K562 (cell line): ENCODE results near the gene PILRA. TPM values are rescaled to one million over a fixed set of nuclear protein-coding genes. Genes with fewer than 3 reads are reported as not detected.

Experiments
- BRCA1 ChIP-seq, 2 experiments: fragments of 450-650 bp in 1 of 2; sonication (generic) in 1 of 2; formaldehyde crosslinking in 1 of 2; IDR thresholded peaks; 2 replicates each; pipeline versions ENCODE4 v1.5.0 to v1.6.1; 2017 to 2020; ENCODE audit warnings: mild to moderate bottlenecking in 1 of 2, missing genetic modification reagents in 1 of 2
- CBX2 ChIP-seq: fragments of 200-600 bp; sonication (generic); IDR thresholded peaks from one replicate; pipeline ENCODE4 v1.6.1; 2012; ENCODE audit warnings: mild to moderate bottlenecking, low read length, inconsistent platforms; ENCODE audit not compliant: insufficient read depth, poor library complexity, severe bottlenecking
- CTBP1 ChIP-seq: fragments of 450-650 bp; IDR thresholded peaks from 2 replicates; pipeline ENCODE4 v1.6.1; 2016; ENCODE audit warnings: borderline replicate concordance
- DPF2 ChIP-seq: fragments of 450-650 bp; IDR thresholded peaks from 2 replicates; pipeline ENCODE4 v1.6.1; 2016
- ELF1 ChIP-seq: fragments of 200-800 bp; sonication (Bioruptor generic); IDR thresholded peaks from 2 replicates; pipeline ENCODE4 v1.6.1; 2016; ENCODE audit warnings: missing genetic modification characterization, missing compliant biosample characterization
- ETV1 ChIP-seq: fragments of 450-650 bp; conservative IDR thresholded peaks from 2 replicates; pipeline ENCODE4 v1.6.1; 2016; ENCODE audit warnings: missing genetic modification characterization, control low read depth, low read depth, missing compliant biosample characterization
- HDAC6 ChIP-seq: IDR thresholded peaks from 2 replicates; pipeline ENCODE4 v1.6.1; 2012; ENCODE audit warnings: low read depth, mild to moderate bottlenecking, control low read depth, inconsistent platforms, low read length, moderate library complexity
- HDGF ChIP-seq: fragments of 450-650 bp; IDR thresholded peaks from 2 replicates; pipeline ENCODE4 v1.6.1; 2016
- HNRNPUL1 ChIP-seq: fragments of 200-400 bp; formaldehyde crosslinking; IDR thresholded peaks from 2 replicates; pipeline ENCODE4 v1.6.1; 2017; ENCODE audit warnings: low read length
- IFI16 ChIP-seq: fragments of 250-450 bp; sonication (Bioruptor Pico); IDR thresholded peaks from 2 replicates; pipeline ENCODE4 v2.1.2; 2022; ENCODE audit warnings: mild to moderate bottlenecking, inconsistent platforms
- KAT7 ChIP-seq: sonication (generic); formaldehyde crosslinking; IDR thresholded peaks from 2 replicates; pipeline ENCODE4 v1.8.0; 2022; ENCODE audit warnings: missing genetic modification reagents, mild to moderate bottlenecking, borderline replicate concordance
- LARP7 ChIP-seq: fragments of 450-650 bp; IDR thresholded peaks from 2 replicates; pipeline ENCODE4 v1.6.1; 2016
- MTA3 ChIP-seq: fragments of 450-650 bp; formaldehyde crosslinking; IDR thresholded peaks from 2 replicates; pipeline ENCODE4 v1.6.1; 2017; ENCODE audit warnings: mild to moderate bottlenecking, borderline replicate concordance
- MYBL2 ChIP-seq, 2 experiments: fragments of 450-650 bp in 1 of 2; sonication (generic) in 1 of 2; formaldehyde crosslinking in 1 of 2; IDR thresholded peaks; 2 replicates each; pipeline versions ENCODE4 v1.6.1 to v1.8.1; 2017 to 2022; ENCODE audit warnings: borderline replicate concordance in 1 of 2, inconsistent platforms in 1 of 2, low read depth in 1 of 2, mild to moderate bottlenecking in 1 of 2, missing genetic modification reagents in 1 of 2, moderate library complexity in 1 of 2
- RAD21 ChIP-seq, 2 experiments: fragments of 250-450 bp in 1 of 2; fragments of 450-650 bp in 1 of 2; sonication (Bioruptor Pico) in 1 of 2; formaldehyde crosslinking in 1 of 2; IDR thresholded peaks in 1 of 2; conservative IDR thresholded peaks in 1 of 2; 2 replicates each; pipeline versions ENCODE4 v1.4.0 to v1.8.0; 2020 to 2022; ENCODE audit warnings: mild to moderate bottlenecking in 2 of 2, moderate library complexity in 1 of 2
- SMARCA4 ChIP-seq: fragments of 450-650 bp; IDR thresholded peaks from 2 replicates; pipeline ENCODE4 v1.6.1; 2016
- SUPT5H ChIP-seq: fragments of 450-650 bp; IDR thresholded peaks from 2 replicates; pipeline ENCODE4 v1.6.1; 2016
- TAF9B ChIP-seq: fragments of 450-650 bp; IDR thresholded peaks from 2 replicates; pipeline ENCODE4 v1.6.1; 2018; ENCODE audit warnings: mild to moderate bottlenecking; ENCODE audit not compliant: partially characterized antibody
- XRCC3 ChIP-seq: fragments of 450-650 bp; IDR thresholded peaks from 2 replicates; pipeline ENCODE4 v1.6.1; 2017; ENCODE audit warnings: mild to moderate bottlenecking, moderate library complexity
- ZBTB7A ChIP-seq: IDR thresholded peaks from 2 replicates; pipeline ENCODE4 v1.6.1; 2011; ENCODE audit warnings: low read depth, mild to moderate bottlenecking, low read length, moderate library complexity, borderline replicate concordance; ENCODE audit not compliant: control insufficient read depth
- ZFP36 ChIP-seq: fragments of 150-350 bp; IDR thresholded peaks from 2 replicates; pipeline ENCODE4 v1.6.1; 2018; ENCODE audit warnings: low read length, low read depth; ENCODE audit not compliant: partially characterized antibody
- ZNF699 ChIP-seq: fragments of 250-450 bp; sonication (Bioruptor Pico); IDR thresholded peaks from 2 replicates; pipeline ENCODE4 v1.8.0; 2021; ENCODE audit warnings: mild to moderate bottlenecking, moderate library complexity; ENCODE audit not compliant: insufficient replicate concordance
- polyA plus RNA-seq, 8 experiments: library from polyadenylated mRNA; depleted of rRNA in 4 of 8; stranded (reverse) in 5 of 8; unstranded in 3 of 8; fragments of >200 nt; fragmentation: Nextera tagmentation in 2 of 8; fragmentation: Illumina TruSeq in 1 of 8; extraction: Ambion mirVana in 2 of 8; extraction: Trizol in 1 of 8; gene quantifications; 2 replicates each; pipeline versions ENCODE4 v1.2.1 to v1.2.3, GENCODE V29; 2011 to 2014; ENCODE audit warnings: inconsistent platforms in 1 of 8, missing spikeins in 1 of 8
- total RNA-seq, 7 experiments: library from RNA; depleted of rRNA in 6 of 7; stranded (reverse); fragments of >200 nt in 6 of 7; fragmentation: Illumina TruSeq in 2 of 7; extraction: Trizol in 2 of 7; gene quantifications; 2 replicates each; pipeline versions ENCODE4 v1.2.1 to v1.2.3, GENCODE V29; 2011 to 2021; ENCODE audit warnings: low replicate concordance in 1 of 7
- TF ChIP-seq, protein P1 (sequence below): fragments of 450-650 bp; IDR thresholded peaks from 2 replicates; pipeline ENCODE4 v1.6.1; 2016; ENCODE audit warnings: low read depth, mild to moderate bottlenecking, moderate library complexity
- TF ChIP-seq, protein P2 (sequence below): fragments of 450-650 bp; formaldehyde crosslinking; IDR thresholded peaks from 2 replicates; pipeline ENCODE4 v1.4.0; 2020; ENCODE audit warnings: mild to moderate bottlenecking, moderate library complexity
- TF ChIP-seq, protein P3 (sequence below): IDR thresholded peaks from 2 replicates; pipeline ENCODE4 v1.6.1; 2012; ENCODE audit warnings: low read depth, low read length, improper control_type of control experiment, borderline replicate concordance

PILRA gene
- total and polyA plus RNA-seq, 9 of the 15 experiments (the other 6 are each of a cell fraction or from before 2014, with no cell fraction given), result 0.13 to 1.8 (median 0.62) TPM

DNA sequence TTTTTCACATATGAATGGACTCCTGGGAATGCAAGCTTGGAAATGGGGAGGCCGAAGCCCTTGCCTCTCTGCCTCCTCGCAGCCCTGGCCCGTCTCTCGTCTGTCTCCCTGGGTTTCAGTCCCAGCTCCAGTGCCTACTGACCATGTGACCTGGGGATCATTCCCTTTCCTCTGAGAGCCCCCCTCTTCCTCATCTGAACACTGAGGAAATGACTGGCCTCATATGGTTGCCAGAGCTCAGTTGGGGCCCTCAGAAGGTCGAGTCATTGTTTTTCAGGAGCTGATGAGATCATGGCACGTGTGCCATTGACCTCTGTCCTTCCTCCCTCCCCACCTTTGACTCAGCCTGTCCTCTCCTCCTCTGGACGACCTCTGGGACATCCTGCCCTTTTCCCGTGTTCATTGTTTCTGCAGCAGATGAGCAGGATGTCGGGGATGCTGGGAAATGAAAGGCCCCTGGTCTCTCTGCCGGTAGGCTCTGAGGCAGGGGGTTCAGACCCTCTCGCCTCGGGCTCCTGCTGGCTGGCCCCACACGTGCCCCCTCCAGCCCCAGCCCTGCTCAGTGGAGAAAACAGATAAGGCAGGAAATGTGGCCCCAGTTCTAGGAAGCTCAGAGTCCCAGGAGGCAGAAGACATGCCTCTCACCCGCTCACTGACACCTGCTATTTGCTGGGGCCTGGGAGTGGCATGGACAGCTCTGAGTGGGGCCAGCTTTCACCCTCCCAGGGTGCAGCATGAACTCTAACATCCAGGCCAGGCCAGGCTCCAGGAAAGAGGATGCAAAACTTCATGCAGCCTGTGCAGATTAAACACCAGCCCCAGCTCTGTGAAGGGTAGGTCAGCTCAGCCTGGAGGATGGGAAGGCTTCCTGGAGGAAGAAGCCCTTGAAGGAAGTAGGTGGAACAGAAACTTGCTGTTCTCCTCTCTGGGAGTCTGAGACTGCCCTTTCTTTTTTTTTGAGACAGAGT lies 71.3 kb downstream of the PILRA start (continued):
- no peak for TF ChIP-seq MYBL2 (IDR thresholded peaks at IDR 0.05; ENCODE audit: low read depth)
- TF ChIP-seq MYBL2 (CRISPR knock-in tag; IDR thresholded peaks at IDR 0.05; ENCODE audit: borderline replicate concordance), result no peak
- 0 out of 2 replicates have a peak, but pooled peaks have one; percentile 74 for TF ChIP-seq HDGF
- no peak for TF ChIP-seq KAT7 (CRISPR knock-in tag)
- TF ChIP-seq ZFP36, result peak; percentile 99
- peak; percentile 52 for TF ChIP-seq SUPT5H
- TF ChIP-seq ZNF699 (CRISPR knock-in tag), result no peak
- peak; percentile 93 for TF ChIP-seq CTBP1
- no peak for TF ChIP-seq XRCC3
- TF ChIP-seq, protein P1, sequence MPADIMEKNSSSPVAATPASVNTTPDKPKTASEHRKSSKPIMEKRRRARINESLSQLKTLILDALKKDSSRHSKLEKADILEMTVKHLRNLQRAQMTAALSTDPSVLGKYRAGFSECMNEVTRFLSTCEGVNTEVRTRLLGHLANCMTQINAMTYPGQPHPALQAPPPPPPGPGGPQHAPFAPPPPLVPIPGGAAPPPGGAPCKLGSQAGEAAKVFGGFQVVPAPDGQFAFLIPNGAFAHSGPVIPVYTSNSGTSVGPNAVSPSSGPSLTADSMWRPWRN, result peak; percentile 91
- TF ChIP-seq HNRNPUL1, result no peak
- TF ChIP-seq TAF9B, result peak; percentile 96
- peak; percentile 96 for TF ChIP-seq ZBTB7A
- no peak for TF ChIP-seq HDAC6
- no peak for TF ChIP-seq BRCA1 (IDR thresholded peaks at IDR 0.05)
- TF ChIP-seq BRCA1 (CRISPR knock-in tag; IDR thresholded peaks at IDR 0.05), result no peak
- TF ChIP-seq MTA3, result peak; percentile 92
- TF ChIP-seq ETV1 (tag), result peak; percentile 94
- TF ChIP-seq IFI16 (CRISPR knock-in tag), result no peak
- TF ChIP-seq ELF1 (tag), result peak; percentile 59; the same call in 1 of the 2 replicates
- TF ChIP-seq, protein P2, sequence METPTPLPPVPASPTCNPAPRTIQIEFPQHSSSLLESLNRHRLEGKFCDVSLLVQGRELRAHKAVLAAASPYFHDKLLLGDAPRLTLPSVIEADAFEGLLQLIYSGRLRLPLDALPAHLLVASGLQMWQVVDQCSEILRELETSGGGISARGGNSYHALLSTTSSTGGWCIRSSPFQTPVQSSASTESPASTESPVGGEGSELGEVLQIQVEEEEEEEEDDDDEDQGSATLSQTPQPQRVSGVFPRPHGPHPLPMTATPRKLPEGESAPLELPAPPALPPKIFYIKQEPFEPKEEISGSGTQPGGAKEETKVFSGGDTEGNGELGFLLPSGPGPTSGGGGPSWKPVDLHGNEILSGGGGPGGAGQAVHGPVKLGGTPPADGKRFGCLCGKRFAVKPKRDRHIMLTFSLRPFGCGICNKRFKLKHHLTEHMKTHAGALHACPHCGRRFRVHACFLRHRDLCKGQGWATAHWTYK, result no peak; the same call in 1 of the 2 replicates
- TF ChIP-seq, protein P3, sequence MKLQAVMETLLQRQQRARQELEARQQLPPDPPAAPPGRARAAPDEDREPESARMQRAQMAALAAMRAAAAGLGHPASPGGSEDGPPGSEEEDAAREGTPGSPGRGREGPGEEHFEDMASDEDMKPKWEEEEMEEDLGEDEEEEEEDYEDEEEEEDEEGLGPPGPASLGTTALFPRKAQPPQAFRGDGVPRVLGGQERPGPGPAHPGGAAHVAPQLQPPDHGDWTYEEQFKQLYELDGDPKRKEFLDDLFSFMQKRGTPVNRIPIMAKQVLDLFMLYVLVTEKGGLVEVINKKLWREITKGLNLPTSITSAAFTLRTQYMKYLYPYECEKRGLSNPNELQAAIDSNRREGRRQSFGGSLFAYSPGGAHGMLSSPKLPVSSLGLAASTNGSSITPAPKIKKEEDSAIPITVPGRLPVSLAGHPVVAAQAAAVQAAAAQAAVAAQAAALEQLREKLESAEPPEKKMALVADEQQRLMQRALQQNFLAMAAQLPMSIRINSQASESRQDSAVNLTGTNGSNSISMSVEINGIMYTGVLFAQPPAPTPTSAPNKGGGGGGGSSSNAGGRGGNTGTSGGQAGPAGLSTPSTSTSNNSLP, result no peak
- peak; percentile 87 for TF ChIP-seq SMARCA4
- no peak for TF ChIP-seq CBX2
- peak; percentile 61 for TF ChIP-seq LARP7
- TF ChIP-seq RAD21 (CRISPR knock-in tag; conservative IDR thresholded peaks at IDR 0.05 in 1 of 2, IDR thresholded peaks at IDR 0.05 in 1 of 2), result no peak
- TF ChIP-seq DPF2, result peak; percentile 94
